Central memory CD8-positive, alpha-beta T cell (primary cell): Measurements from ENCODE around the gene AKNAD1.

Experiments
- ATAC-seq: fragments of 150-1000 bp; cut with Tn5 transposase; replicated peaks from 2 replicates; pipeline ENCODE4 v1.10.0; 2022; ENCODE audit warnings: mild to moderate bottlenecking, moderate FRiP score, moderate number of reproducible peaks; ENCODE audit not compliant: poor library complexity, severe bottlenecking; ENCODE audit errors: extremely low read depth
- DNase-seq, 2 donors: peaks; one replicate each; pipeline ENCODE4 v3.0.0; 2021; ENCODE audit warnings: low spot score in 2 of 2
- H3K27ac Mint-ChIP-seq: one replicate; pipeline ENCODE4 v1.8.0; 2022; ENCODE audit warnings: low read depth, mild to moderate bottlenecking, moderate library complexity, mixed read lengths
- H3K27me3 Mint-ChIP-seq: one replicate; pipeline ENCODE4 v1.8.0; 2022; ENCODE audit warnings: mixed read lengths
- H3K36me3 Mint-ChIP-seq: one replicate; pipeline ENCODE4 v1.8.0; 2022; ENCODE audit warnings: mild to moderate bottlenecking, moderate library complexity, mixed read lengths; ENCODE audit not compliant: insufficient read depth
- H3K4me1 Mint-ChIP-seq: one replicate; pipeline ENCODE4 v1.8.0; 2022; ENCODE audit warnings: mixed read lengths
- H3K4me3 Mint-ChIP-seq: one replicate; pipeline ENCODE4 v1.8.0; 2022; ENCODE audit warnings: mild to moderate bottlenecking, moderate library complexity, mixed read lengths
- H3K9me3 Mint-ChIP-seq: one replicate; pipeline ENCODE4 v1.8.0; 2022; ENCODE audit warnings: mixed read lengths

The AKNAD1 gene

DNA sequence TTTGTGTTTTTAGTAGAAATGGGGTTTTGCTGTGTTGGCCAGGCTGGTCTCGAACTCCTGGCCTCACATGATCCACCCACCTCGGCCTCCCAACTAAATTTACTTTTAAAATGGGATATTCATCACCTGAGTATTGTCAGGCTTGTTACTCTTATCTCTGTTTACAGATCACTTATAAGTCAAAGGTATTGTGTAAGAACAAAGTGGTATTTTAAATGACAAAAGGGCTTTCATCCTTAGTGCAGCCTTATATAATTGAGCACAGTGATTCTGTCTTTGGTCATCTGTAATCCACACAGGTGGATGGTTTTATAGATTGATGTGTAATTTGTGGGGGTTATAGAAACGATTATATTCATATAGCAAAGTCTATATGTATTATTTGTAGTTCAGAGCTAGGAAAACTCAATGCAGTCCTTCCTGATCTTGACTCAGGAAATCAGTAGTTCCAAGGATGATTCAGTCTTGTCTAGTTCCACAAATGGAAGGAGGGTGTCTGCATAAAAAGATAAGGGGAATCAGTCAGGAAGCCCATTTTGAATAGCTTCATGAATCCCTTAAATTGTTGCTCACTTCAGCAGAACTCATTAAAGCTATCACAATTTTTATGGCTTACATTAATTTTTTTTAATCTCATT is 75.8 kb downstream of the AKNAD1 start:
- H3K4me3 Mint-ChIP-seq, result no peak overlapping the region
- H3K27me3 Mint-ChIP-seq, result no peaks in the 10 kb centered on the region

DNA sequence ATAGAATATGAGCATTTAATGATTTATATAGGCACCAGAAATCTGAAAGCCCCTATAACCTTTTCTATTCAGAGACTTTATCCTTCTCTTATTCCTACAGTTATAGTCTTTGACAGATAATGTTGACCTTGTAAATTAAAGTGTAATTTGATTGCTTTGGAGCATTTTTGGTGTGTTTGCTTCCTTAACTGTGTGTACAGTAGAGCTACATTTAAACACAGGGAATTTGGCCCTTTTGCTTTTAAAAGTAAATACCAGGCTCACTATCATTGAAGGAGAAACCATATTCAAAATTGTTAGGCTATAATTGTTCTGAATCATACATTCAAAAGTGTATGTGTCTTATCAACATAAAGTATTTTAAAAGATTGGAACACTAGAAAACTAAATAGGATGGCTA is 77.4 kb downstream of the AKNAD1 start:
- Mint-ChIP-seq H3K4me1 (no peaks in the 10 kb centered on the region), H3K9me3 (peaks cover 3% of the 10 kb centered on the region), H3K27ac (no peak overlapping the region), H3K36me3 (peaks cover 49% of the 10 kb centered on the region), H3K27me3 (no peaks in the 10 kb centered on the region), H3K4me3 (no peak overlapping the region)
- DNase-seq, result no peak
- no peak for ATAC-seq

More for the DNA sequence above, 75.8 kb downstream of the AKNAD1 start:
- DNase-seq, result no peak
- Mint-ChIP-seq H3K36me3 (peaks cover 51% of the 10 kb centered on the region), H3K27ac (peak overlapping the region; percentile 22), H3K9me3 (peaks cover 11% of the 10 kb centered on the region), H3K4me1 (peaks cover 4% of the 10 kb centered on the region)
- ATAC-seq, result no peak

DNA sequence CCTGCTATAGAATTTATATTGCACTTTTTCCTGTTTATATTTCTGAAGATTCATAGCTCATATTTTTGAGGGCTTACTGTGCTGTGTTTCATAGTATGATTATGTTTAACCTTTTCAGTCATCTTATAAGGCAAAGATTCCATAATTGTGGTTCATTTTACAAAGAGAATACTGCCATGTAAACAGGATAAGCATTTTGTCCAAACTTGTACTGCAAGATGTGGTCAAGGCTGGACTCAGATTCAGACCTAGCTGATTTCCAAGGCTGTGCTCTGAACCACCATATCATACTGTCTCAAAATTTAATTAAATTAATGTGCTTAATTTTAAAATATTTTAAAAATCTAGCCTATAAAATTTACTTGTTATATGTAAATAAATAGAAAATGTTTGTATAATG is 79.1 kb downstream of the AKNAD1 start:
- no peaks in the 10 kb centered on the region for H3K4me1 Mint-ChIP-seq
- no peak for ATAC-seq

DNA sequence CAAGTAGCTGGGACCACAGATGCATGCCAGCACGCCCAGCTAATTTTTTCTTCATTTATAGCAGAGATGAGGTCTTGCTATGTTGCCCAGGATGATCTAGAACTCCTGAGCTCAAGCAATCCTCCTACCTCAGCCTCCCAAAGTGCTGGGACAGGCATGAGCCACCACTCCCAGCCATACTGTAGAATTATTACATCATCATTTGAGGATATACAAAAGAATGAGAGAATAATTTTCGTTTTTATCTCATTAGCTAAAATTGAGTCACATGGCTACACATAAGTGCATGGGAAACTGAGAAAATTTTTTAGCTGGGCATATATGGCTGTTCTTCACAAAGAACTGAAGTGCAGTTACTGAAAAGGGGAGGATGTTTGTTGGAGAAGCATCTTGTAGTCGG is 89.2 kb downstream of the AKNAD1 start:
- DNase-seq, result no peak
- Mint-ChIP-seq H3K9me3 (no peaks in the 10 kb centered on the region), H3K4me1 (peaks cover 27% of the 10 kb centered on the region), H3K4me3 (no peak overlapping the region), H3K27ac (peak overlapping the region; percentile 45), H3K36me3 (peaks cover 34% of the 10 kb centered on the region), H3K27me3 (no peaks in the 10 kb centered on the region)
- no peak for ATAC-seq

More for the DNA sequence above, 79.1 kb downstream of the AKNAD1 start:
- H3K9me3 Mint-ChIP-seq, result no peaks in the 10 kb centered on the region
- H3K4me3 Mint-ChIP-seq, result no peak overlapping the region
- H3K36me3 Mint-ChIP-seq, result peaks cover 50% of the 10 kb centered on the region
- H3K27me3 Mint-ChIP-seq, result no peaks in the 10 kb centered on the region
- no peak overlapping the region for H3K27ac Mint-ChIP-seq
- DNase-seq, result no peak

DNA sequence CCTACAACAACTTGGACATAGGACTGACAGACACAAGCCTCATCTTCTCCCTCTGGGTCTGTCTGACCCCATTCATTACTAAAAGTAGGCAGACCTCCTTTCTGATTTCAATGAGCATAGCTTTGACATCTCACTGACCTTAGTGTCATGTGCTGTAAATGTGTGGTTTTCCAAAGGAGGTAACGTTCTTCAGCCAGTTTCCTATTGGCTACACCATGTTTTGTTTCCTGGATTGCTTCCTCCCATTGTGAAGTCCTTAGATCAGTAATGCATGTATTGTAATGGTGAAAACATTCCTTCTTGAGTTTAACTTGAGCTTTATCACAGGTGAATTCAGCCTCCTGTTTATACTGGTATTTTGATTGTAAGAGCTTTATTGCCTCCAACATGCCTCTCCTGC is 89.8 kb downstream of the AKNAD1 start:
- no peak for DNase-seq
- Mint-ChIP-seq H3K9me3 (no peaks in the 10 kb centered on the region), H3K36me3 (peaks cover 34% of the 10 kb centered on the region), H3K4me1 (peaks cover 27% of the 10 kb centered on the region), H3K27ac (no peak overlapping the region), H3K4me3 (no peak overlapping the region), H3K27me3 (no peaks in the 10 kb centered on the region)
- ATAC-seq, result no peak
